GM12865 (cell line): ENCODE data around the gene KLK3.
A peak's percentile ranks its signal among the peaks of the same experiment; 100 is the strongest.

ENCODE experiments used
- DNase-seq: peaks from one replicate; pipeline ENCODE4 v3.0.0; 2010; ENCODE audit warnings: low read depth
- H3K4me3 ChIP-seq: 2 replicates; pipeline ENCODE4 v1.5.1; 2011; ENCODE audit warnings: mild to moderate bottlenecking, low read depth, low read length, control low read depth
- CTCF ChIP-seq: IDR thresholded peaks from 2 replicates; pipeline ENCODE4 v1.5.1; 2011; ENCODE audit warnings: low read length, control low read depth, low read depth, inconsistent platforms; ENCODE audit not compliant: insufficient read depth; ENCODE audit errors: missing control alignments

Gene KLK3

GRCh38 chr19:50909240-50910070 is 54.7 kb downstream of the KLK3 start:
- TF ChIP-seq CTCF, result no peak
- H3K4me3 ChIP-seq, result no peak overlapping the region
- peak; percentile 79 for DNase-seq
